SK-N-SH (cell line): ENCODE results near the gene SMARCA4.

ENCODE experiments used
- CTCF ChIP-seq: fragments of 200-600 bp; sonication (generic); IDR thresholded peaks from 2 replicates; pipeline ENCODE4 v1.6.1; 2017; ENCODE audit warnings: antibody characterized with exemption, mild to moderate bottlenecking, moderate library complexity
- MAX ChIP-seq: IDR thresholded peaks from 2 replicates; pipeline ENCODE4 v1.4.0; 2012; ENCODE audit warnings: low read depth
- NFIC ChIP-seq: IDR thresholded peaks from 2 replicates; pipeline ENCODE4 v1.4.0; 2012; ENCODE audit warnings: borderline replicate concordance
- SIN3A ChIP-seq: IDR thresholded peaks from 2 replicates; pipeline ENCODE4 v1.6.1; 2012; ENCODE audit warnings: low read depth, mild to moderate bottlenecking, low read length, moderate library complexity, borderline replicate concordance
- TCF12 ChIP-seq: IDR thresholded peaks from 2 replicates; pipeline ENCODE4 v1.4.0; 2012
- USF2 ChIP-seq: fragments of 150-350 bp; IDR thresholded peaks from 2 replicates; pipeline ENCODE4 v1.6.1; 2017; ENCODE audit warnings: antibody characterized with exemption, low read length, low read depth, borderline replicate concordance

- TF ChIP-seq CTCF: no peak
- TF ChIP-seq SIN3A: no peak
- no peak for TF ChIP-seq MAX
- TF ChIP-seq NFIC: no peak
- TF ChIP-seq USF2: no peak
- TF ChIP-seq TCF12: no peak
Measured at GRCh38 chr19:10977742-10978092, 16.9 kb downstream of the SMARCA4 start.
